IMR-90 (cell line): ENCODE data around the gene TTC23. TPM values are rescaled to one million over a fixed set of nuclear protein-coding genes. Genes with fewer than 3 reads are reported as not detected.

ENCODE experiments used
- ATAC-seq: fragments of 200-7000 bp; cut with Tn5 transposase; 2 replicates; pipeline ENCODE4 v1.9.1; 2020; ENCODE audit warnings: low read depth, mild to moderate bottlenecking, moderate library complexity
- BruUV-seq: library from RNA; stranded (reverse); fragments of 400-500 nt; replicated peaks from 2 replicates; lab custom pipeline; 2021; lab: Mats Ljungman, UMichigan
- CTCF ChIA-PET: fragments of 300-600 bp; formaldehyde crosslinking; extraction: SDS; loops from one replicate; lab custom pipeline; 2021; ENCODE audit warnings: antibody characterized with exemption; lab: Yijun Ruan, JAX
- POLR2A ChIA-PET: fragments of 300-600 bp; sonication (Branson Sonifier 250); formaldehyde crosslinking; loops from one replicate; lab custom pipeline; 2022; ENCODE audit warnings: antibody characterized with exemption; ENCODE audit not compliant: unreplicated experiment; lab: Charles Lee
- DNase-seq: peaks from one replicate; pipeline ENCODE4 v3.0.0; 2013
- H2AFZ ChIP-seq: replicated peaks from 2 replicates; pipeline ENCODE3; 2013; ENCODE audit warnings: low read length, mild to moderate bottlenecking; ENCODE audit not compliant: poor library complexity
- H2AK5ac ChIP-seq: 2 replicates; pipeline ENCODE4 v1.6.1; 2013; ENCODE audit warnings: low read depth, low read length, inconsistent platforms
- H2AK9ac ChIP-seq: replicated peaks from 2 replicates; pipeline ENCODE3; 2013; ENCODE audit warnings: mild to moderate bottlenecking, low read depth, low read length, moderate library complexity; ENCODE audit not compliant: poor library complexity
- H2BK120ac ChIP-seq: 2 replicates; pipeline ENCODE4 v1.6.1; 2013; ENCODE audit warnings: low read depth, low read length, inconsistent platforms
- H2BK15ac ChIP-seq: 3 replicates; pipeline ENCODE4 v1.6.1; 2013; ENCODE audit warnings: low read depth, low read length, inconsistent platforms
- H2BK20ac ChIP-seq: 2 replicates; pipeline ENCODE4 v1.6.1; 2013; ENCODE audit warnings: low read depth, mild to moderate bottlenecking, inconsistent platforms, low read length, moderate library complexity
- H2BK5ac ChIP-seq: 2 replicates; pipeline ENCODE4 v1.6.1; 2013; ENCODE audit warnings: mild to moderate bottlenecking, low read depth, low read length, inconsistent platforms; ENCODE audit not compliant: poor library complexity, severe bottlenecking
- H3K14ac ChIP-seq: replicated peaks from 2 replicates; pipeline ENCODE4 v1.6.1; 2013; ENCODE audit warnings: low read depth, low read length, inconsistent platforms
- H3K18ac ChIP-seq: 2 replicates; pipeline ENCODE4 v1.6.1; 2013; ENCODE audit warnings: low read depth, low read length, control low read depth
- H3K23ac ChIP-seq: 2 replicates; pipeline ENCODE4 v1.6.1; 2013; ENCODE audit warnings: low read depth, low read length, inconsistent platforms
- H3K27ac ChIP-seq: 2 replicates; pipeline ENCODE4 v1.5.1; 2013; ENCODE audit warnings: mild to moderate bottlenecking, control low read depth, low read length; ENCODE audit not compliant: insufficient read depth
- H3K27me3 ChIP-seq: 2 replicates; pipeline ENCODE4 v1.6.1; 2013; ENCODE audit warnings: low read length; ENCODE audit not compliant: control insufficient read depth, insufficient read depth
- H3K36me3 ChIP-seq: 2 replicates; pipeline ENCODE4 v1.6.1; 2013; ENCODE audit warnings: low read length, mixed read lengths; ENCODE audit not compliant: control insufficient read depth, insufficient read depth
- H3K4ac ChIP-seq: 2 replicates; pipeline ENCODE4 v1.6.1; 2013; ENCODE audit warnings: low read depth, low read length, inconsistent platforms
- H3K4me1 ChIP-seq: 2 replicates; pipeline ENCODE4 v1.6.1; 2013; ENCODE audit warnings: low read length, mixed read lengths; ENCODE audit not compliant: control insufficient read depth, insufficient read depth
- H3K4me2 ChIP-seq: 2 replicates; pipeline ENCODE4 v1.6.1; 2013; ENCODE audit warnings: low read depth, mild to moderate bottlenecking, control low read depth, low read length, moderate library complexity
- H3K4me3 ChIP-seq: 2 replicates; pipeline ENCODE4 v1.5.1; 2013; ENCODE audit warnings: low read depth, mild to moderate bottlenecking, control low read depth, low read length, moderate library complexity; ENCODE audit not compliant: insufficient read depth
- H3K56ac ChIP-seq: 2 replicates; pipeline ENCODE4 v1.6.1; 2013; ENCODE audit warnings: low read length, inconsistent platforms; ENCODE audit not compliant: insufficient read depth; ENCODE audit errors: extremely low read depth
- H3K79me1 ChIP-seq, 2 experiments: 2 replicates each; pipeline ENCODE4 v1.6.1; 2013; ENCODE audit warnings: low read length in 2 of 2, inconsistent platforms in 1 of 2, low read depth in 1 of 2
- H3K9ac ChIP-seq: 2 replicates; pipeline ENCODE4 v1.6.1; 2013; ENCODE audit warnings: low read depth, low read length, control low read depth
- H3K9me1 ChIP-seq: 2 replicates; pipeline ENCODE4 v1.6.1; 2013; ENCODE audit warnings: low read length, inconsistent platforms; ENCODE audit not compliant: insufficient read depth
- H3K9me3 ChIP-seq: 2 replicates; pipeline ENCODE4 v1.6.1; 2013; ENCODE audit warnings: low read length; ENCODE audit not compliant: control insufficient read depth, insufficient read depth
- H4K20me1 ChIP-seq: 2 replicates; pipeline ENCODE4 v1.6.1; 2013; ENCODE audit warnings: low read length, inconsistent platforms; ENCODE audit not compliant: insufficient read depth
- H4K5ac ChIP-seq: 2 replicates; pipeline ENCODE4 v1.6.1; 2013; ENCODE audit warnings: mild to moderate bottlenecking, low read depth, low read length, control low read depth
- H4K8ac ChIP-seq, 2 experiments: 2 replicates each; pipeline ENCODE4 v1.6.1; 2013; ENCODE audit warnings: low read depth in 2 of 2, low read length in 2 of 2, control low read depth in 1 of 2, inconsistent platforms in 1 of 2
- H4K91ac ChIP-seq: 2 replicates; pipeline ENCODE4 v1.6.1; 2013; ENCODE audit warnings: low read depth, low read length, inconsistent platforms; ENCODE audit not compliant: insufficient read depth
- MAFK ChIP-seq: IDR thresholded peaks from 2 replicates; pipeline ENCODE4 v1.6.1; 2012; ENCODE audit warnings: low read depth, low read length, improper control_type of control experiment
- SMC3 ChIP-seq: fragments of 150-350 bp; IDR thresholded peaks from 2 replicates; pipeline ENCODE4 v1.6.1; 2016; ENCODE audit warnings: low read depth, mild to moderate bottlenecking, antibody characterized with exemption, low read length, moderate library complexity
- WGBS, 2 experiments: methylation state at CpG; one replicate each; pipeline versions ENCODE4 v1.1.5 to v1.1.7; 2013; ENCODE audit warnings: missing lambda C conversion rate in 2 of 2; ENCODE audit not compliant: insufficient read length in 1 of 2; ENCODE audit errors: extremely low coverage in 2 of 2; 5-methylcytosine and 5-hydroxymethylcytosine counted together
- dilution Hi-C: fragments of 300-500 bp; cut with HindIII; formaldehyde crosslinking; loops from one replicate; pipeline ENCODE4 v1.14.3; 2018; ENCODE audit warnings: low sequenced_read_pairs; ENCODE audit not compliant: unreplicated experiment
- in situ Hi-C: fragments of 300-500 bp; cut with MboI; formaldehyde crosslinking; loops from 3 replicates; pipeline ENCODE4 v1.14.3; 2019; ENCODE audit warnings: low sequenced_read_pairs, inconsistent platforms, mixed read lengths
- intact Hi-C: fragments of 100-400 bp; cut with micrococcal nuclease; formaldehyde crosslinking; loops from 2 replicates; pipeline ENCODE4 v1.10.0; 2022
- polyA plus RNA-seq, 3 experiments: library from polyadenylated mRNA; depleted of rRNA; stranded (reverse); fragments of >200 nt; gene quantifications; 2 replicates each; pipeline ENCODE4 v1.2.3, GENCODE V29; 2012; ENCODE audit warnings: low replicate concordance in 1 of 3
- total RNA-seq: library from RNA; depleted of rRNA; stranded (reverse); fragments of >200 nt; gene quantifications from 2 replicates; pipeline ENCODE4 v1.2.3, GENCODE V29; 2012
- TF ChIP-seq, protein P1 (sequence below): conservative IDR thresholded peaks from 2 replicates; pipeline ENCODE4 v1.5.1; 2012; ENCODE audit warnings: mild to moderate bottlenecking, low read depth, low read length, improper control_type of control experiment

Gene TTC23
- total and polyA plus RNA-seq, 2 of the 4 experiments (the other 2 are of a cell fraction) = 7.8 to 29.8 TPM

- WGBS, 2 experiments = no CpG with 5 or more reads among the region's 3 CpGs
- H3K56ac ChIP-seq = no peak overlapping the region
- ChIA-PET POLR2A (no interaction called here), CTCF (interaction anchor here (1.5 kb wide), 1 partner anchor 57 kb away, joined by 4 read pairs; no protein-coding TSS in a partner anchor)
- H4K20me1 ChIP-seq = no peaks in the 10 kb centered on the region
- H3K4me3 ChIP-seq = no peak overlapping the region
- no peak overlapping the region for H3K18ac ChIP-seq
- dilution Hi-C loops = no loop called here
- 0 out of 2 replicates have a peak overlapping the region, but pooled peaks have one; percentile 13 for H2BK20ac ChIP-seq
- no peak overlapping the region for H2AK9ac ChIP-seq
- no peak overlapping the region for H2BK15ac ChIP-seq
- H3K4me2 ChIP-seq = peak overlapping the region; percentile 59
- peaks cover 14% of the 10 kb centered on the region for H3K4me1 ChIP-seq
- no peak overlapping the region for H3K4ac ChIP-seq
- in situ Hi-C loops = no loop called here
- no TSS peak for BruUV-seq
- no peak overlapping the region for H2BK120ac ChIP-seq
- H4K91ac ChIP-seq = no peak overlapping the region
- peak; percentile 58 for DNase-seq
- intact Hi-C loops = no loop called here
- H2BK5ac ChIP-seq = peak overlapping the region; percentile 8
- peaks cover 23% of the 10 kb centered on the region; the same call in 1 of the 2 replicates for H3K9me1 ChIP-seq
- no peak overlapping the region for H2AK5ac ChIP-seq
- H3K27me3 ChIP-seq = no peaks in the 10 kb centered on the region
- no peak overlapping the region for H3K14ac ChIP-seq
- H3K27ac ChIP-seq = peak overlapping the region; percentile 8; the same call in 1 of the 2 replicates
- H3K79me1 ChIP-seq = peaks cover 0 to 16% of the 10 kb centered on the region in 2 experiments; a peak in 1 of 4 replicates
- peak; percentile 79 for ATAC-seq
- H2AFZ ChIP-seq = no peak overlapping the region
- H3K9me3 ChIP-seq = no peaks in the 10 kb centered on the region
- H3K36me3 ChIP-seq = peaks cover 5% of the 10 kb centered on the region
- H3K23ac ChIP-seq = no peak overlapping the region
- no peak overlapping the region for H4K5ac ChIP-seq
- peak overlapping the region in 1 of 2 experiments; percentile 20; a peak in 1 of 4 replicates for H4K8ac ChIP-seq
- TF ChIP-seq MAFK (no peak), SMC3 (no peak)
- TF ChIP-seq, protein P1, sequence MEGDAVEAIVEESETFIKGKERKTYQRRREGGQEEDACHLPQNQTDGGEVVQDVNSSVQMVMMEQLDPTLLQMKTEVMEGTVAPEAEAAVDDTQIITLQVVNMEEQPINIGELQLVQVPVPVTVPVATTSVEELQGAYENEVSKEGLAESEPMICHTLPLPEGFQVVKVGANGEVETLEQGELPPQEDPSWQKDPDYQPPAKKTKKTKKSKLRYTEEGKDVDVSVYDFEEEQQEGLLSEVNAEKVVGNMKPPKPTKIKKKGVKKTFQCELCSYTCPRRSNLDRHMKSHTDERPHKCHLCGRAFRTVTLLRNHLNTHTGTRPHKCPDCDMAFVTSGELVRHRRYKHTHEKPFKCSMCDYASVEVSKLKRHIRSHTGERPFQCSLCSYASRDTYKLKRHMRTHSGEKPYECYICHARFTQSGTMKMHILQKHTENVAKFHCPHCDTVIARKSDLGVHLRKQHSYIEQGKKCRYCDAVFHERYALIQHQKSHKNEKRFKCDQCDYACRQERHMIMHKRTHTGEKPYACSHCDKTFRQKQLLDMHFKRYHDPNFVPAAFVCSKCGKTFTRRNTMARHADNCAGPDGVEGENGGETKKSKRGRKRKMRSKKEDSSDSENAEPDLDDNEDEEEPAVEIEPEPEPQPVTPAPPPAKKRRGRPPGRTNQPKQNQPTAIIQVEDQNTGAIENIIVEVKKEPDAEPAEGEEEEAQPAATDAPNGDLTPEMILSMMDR = no peak
- H3K9ac ChIP-seq = no peak overlapping the region
These were observed 91.9 kb downstream of the TTC23 start for GRCh38 chr15:99157456-99157855.
